HCT116 (cell line): Measurements from ENCODE around the gene TMEM165. TPM values are rescaled to one million over a fixed set of nuclear protein-coding genes. Genes with fewer than 3 reads are reported as not detected.

Experiments used
- ATAC-seq: fragments of 200-7000 bp; cut with Tn5 transposase; 2 replicates; pipeline ENCODE4 v1.9.1; 2020; ENCODE audit warnings: mild to moderate bottlenecking, moderate library complexity
- BruUV-seq: library from RNA; stranded (reverse); fragments of 400-500 nt; replicated peaks from 2 replicates; lab custom pipeline; 2021; lab: Mats Ljungman, UMichigan
- CTCF ChIA-PET: fragments of 300-600 bp; sonication (Branson Sonifier 250); formaldehyde crosslinking; loops from one replicate; lab custom pipeline; 2021; ENCODE audit warnings: antibody characterized with exemption; lab: Charles Lee
- POLR2A ChIA-PET: fragments of 300-600, 350-600 bp; sonication (Branson Sonifier 250); formaldehyde crosslinking; loops from one replicate; lab custom pipeline; 2021; ENCODE audit warnings: antibody characterized with exemption; lab: Charles Lee
- RAD21 ChIA-PET, 2 experiments: fragments of 300-600 bp; sonication (Branson Sonifier 250); formaldehyde crosslinking; loops; one replicate each; lab custom pipeline; 2023; ENCODE audit warnings: low total read pairs in 2 of 2; ENCODE audit not compliant: uncharacterized antibody in 2 of 2, unreplicated experiment in 2 of 2, low non-redundant PET in 1 of 2; lab: Charles Lee
- DNase-seq: peaks from one replicate; pipeline ENCODE4 v3.0.0-alpha.2; 2010; ENCODE audit warnings: low read depth, low spot score
- H2AFZ ChIP-seq: fragments of 200-600 bp; shearing (Covaris generic), sonication (generic); 2 replicates; pipeline ENCODE4 v1.6.1; 2017; ENCODE audit warnings: low read depth, mixed run types, mixed read lengths, antibody characterized with exemption, low read length; ENCODE audit not compliant: poor library complexity, severe bottlenecking
- H3K27ac ChIP-seq: 2 replicates; pipeline ENCODE4 v1.5.1; 2012; ENCODE audit warnings: low read depth, low read length
- H3K27me3 ChIP-seq: fragments of 200-600 bp; sonication (generic); 2 replicates; pipeline ENCODE4 v1.6.1; 2016; ENCODE audit warnings: mixed run types, low read length, mixed read lengths; ENCODE audit not compliant: insufficient read depth
- H3K36me3 ChIP-seq, 2 experiments: fragments of 200-500 bp in 1 of 2; fragments of 200-600 bp in 1 of 2; sonication (Bioruptor generic) in 1 of 2; sonication (generic) in 1 of 2; 2 replicates each; pipeline versions ENCODE4 v1.5.1 to v1.6.1; 2014 to 2016; ENCODE audit warnings: low read length in 2 of 2, inconsistent platforms in 1 of 2, mixed read lengths in 1 of 2, mixed run types in 1 of 2; ENCODE audit not compliant: insufficient read depth in 2 of 2, control insufficient read depth in 1 of 2
- H3K4me1 ChIP-seq, 2 experiments: fragments of 200-600 bp in 1 of 2; sonication (generic) in 1 of 2; 2 replicates each; pipeline versions ENCODE4 v1.5.1 to v1.6.1; 2012 to 2017; ENCODE audit warnings: low read length in 2 of 2, inconsistent platforms in 1 of 2, mild to moderate bottlenecking in 1 of 2, mixed read lengths in 1 of 2, mixed run types in 1 of 2, moderate library complexity in 1 of 2; ENCODE audit not compliant: insufficient read depth in 2 of 2, control insufficient read depth in 1 of 2
- H3K4me2 ChIP-seq: fragments of 200-600 bp; sonication (generic); 2 replicates; pipeline ENCODE4 v1.6.1; 2017; ENCODE audit warnings: mixed run types, low read length, mixed read lengths
- H3K4me3 ChIP-seq, 2 experiments: fragments of 200-600 bp in 1 of 2; sonication (generic) in 1 of 2; replicated peaks in 1 of 2; 2 replicates each; pipeline ENCODE4 v1.5.1; 2011 to 2016; ENCODE audit warnings: low read length in 2 of 2, control low read depth in 1 of 2, low read depth in 1 of 2, mild to moderate bottlenecking in 1 of 2, mixed read lengths in 1 of 2, mixed run types in 1 of 2
- H3K79me2 ChIP-seq: fragments of 200-600 bp; sonication (generic); 2 replicates; pipeline ENCODE4 v1.6.1; 2017; ENCODE audit warnings: mild to moderate bottlenecking, mixed run types, low read length, moderate library complexity, mixed read lengths; ENCODE audit not compliant: insufficient read depth
- H3K9ac ChIP-seq: fragments of 200-600 bp; sonication (generic); 2 replicates; pipeline ENCODE4 v1.6.1; 2016; ENCODE audit warnings: low read length, mixed read lengths
- H3K9me2 ChIP-seq: fragments of 200-600 bp; sonication (generic), shearing (Covaris generic); 2 replicates; pipeline ENCODE4 v1.6.1; 2017; ENCODE audit warnings: mixed run types, mild to moderate bottlenecking, moderate library complexity; ENCODE audit not compliant: insufficient read depth
- H3K9me3 ChIP-seq, 2 experiments: fragments of 200-500 bp in 1 of 2; fragments of 200-600 bp in 1 of 2; sonication (Bioruptor generic) in 1 of 2; sonication (generic) in 1 of 2; 2 replicates each; pipeline ENCODE4 v1.6.1; 2014 to 2017; ENCODE audit warnings: low read length in 2 of 2, mixed read lengths in 2 of 2, inconsistent platforms in 1 of 2, low read depth in 1 of 2, mild to moderate bottlenecking in 1 of 2, mixed run types in 1 of 2, moderate library complexity in 1 of 2; ENCODE audit not compliant: control insufficient read depth in 1 of 2, insufficient read depth in 1 of 2
- H4K20me1 ChIP-seq: fragments of 200-600 bp; sonication (generic), shearing (Covaris generic); 2 replicates; pipeline ENCODE4 v1.6.1; 2017; ENCODE audit warnings: mixed run types, mild to moderate bottlenecking, moderate library complexity; ENCODE audit not compliant: insufficient read depth
- ATF3 ChIP-seq: IDR thresholded peaks from 2 replicates; pipeline ENCODE4 v1.6.1; 2012
- CBX3 ChIP-seq: IDR thresholded peaks from 2 replicates; pipeline ENCODE4 v1.6.1; 2012; ENCODE audit warnings: low read depth
- EGR1 ChIP-seq: IDR thresholded peaks from 2 replicates; pipeline ENCODE4 v1.6.1; 2012; ENCODE audit warnings: low read depth
- ELF1 ChIP-seq: IDR thresholded peaks from 2 replicates; pipeline ENCODE4 v1.6.1; 2012; ENCODE audit warnings: low read depth, borderline replicate concordance
- FOSL1 ChIP-seq: IDR thresholded peaks from 2 replicates; pipeline ENCODE4 v1.6.1; 2012; ENCODE audit warnings: low read depth
- POLR2A ChIP-seq: IDR thresholded peaks from 2 replicates; pipeline ENCODE4 v1.7.0; 2011; ENCODE audit warnings: borderline replicate concordance; ENCODE audit not compliant: insufficient read depth, insufficient read length; ENCODE audit errors: extremely low read depth
- RAD21 ChIP-seq: IDR thresholded peaks from 2 replicates; pipeline ENCODE4 v1.6.1; 2012; ENCODE audit warnings: low read depth, mild to moderate bottlenecking
- SP1 ChIP-seq: IDR thresholded peaks from 2 replicates; pipeline ENCODE4 v1.6.1; 2012; ENCODE audit warnings: low read depth
- SRF ChIP-seq: IDR thresholded peaks from 2 replicates; pipeline ENCODE4 v1.6.1; 2012; ENCODE audit warnings: low read depth
- TCF7L2 ChIP-seq: IDR thresholded peaks from 2 replicates; pipeline ENCODE4 v1.7.0; 2011; ENCODE audit warnings: borderline replicate concordance, inconsistent platforms; ENCODE audit not compliant: insufficient read depth, insufficient read length; ENCODE audit errors: extremely low read depth
- ZFX ChIP-seq: fragments of 450-650 bp; IDR thresholded peaks from 2 replicates; pipeline ENCODE4 v1.6.1; 2017
- ZNF274 ChIP-seq: fragments of 200-500 bp; sonication (Bioruptor generic); IDR thresholded peaks from 2 replicates; pipeline ENCODE4 v1.6.1; 2014; ENCODE audit warnings: mild to moderate bottlenecking, low read depth, low read length, inconsistent platforms
- intact Hi-C: fragments of 100-400 bp; cut with micrococcal nuclease; formaldehyde crosslinking; loops from 2 replicates; pipeline ENCODE4 v1.10.0; 2022
- total RNA-seq: library from RNA; stranded (reverse); gene quantifications from one replicate; pipeline ENCODE4 v1.2.1, GENCODE V29; 2021; ENCODE audit not compliant: unreplicated experiment
- TF ChIP-seq, protein P1 (sequence below): IDR thresholded peaks from 2 replicates; pipeline ENCODE4 v1.6.1; 2011; ENCODE audit warnings: mild to moderate bottlenecking, low read length, moderate library complexity; ENCODE audit not compliant: insufficient replicate concordance; ENCODE audit errors: extremely low read depth
- TF ChIP-seq, protein P2 (sequence below), 3 experiments: fragments of 200-600 bp in 1 of 3; sonication (generic) in 1 of 3; IDR thresholded peaks in 2 of 3; conservative IDR thresholded peaks in 1 of 3; 2 replicates each; pipeline ENCODE4 v1.5.1; 2012 to 2017; ENCODE audit warnings: low read depth in 2 of 3, low read length in 2 of 3, antibody characterized with exemption in 1 of 3, borderline replicate concordance in 1 of 3, control low read depth in 1 of 3, mild to moderate bottlenecking in 1 of 3, mixed read lengths in 1 of 3, mixed run types in 1 of 3, moderate library complexity in 1 of 3; ENCODE audit not compliant: insufficient read depth in 1 of 3
- TF ChIP-seq, protein P3 (sequence below): IDR thresholded peaks from 2 replicates; pipeline ENCODE4 v1.6.1; 2012

The TMEM165 gene
- total RNA-seq, 1 experiment from 2014 or later, result 60.7 TPM

- POLR2A ChIA-PET, result no interaction called here
- H3K9me3 ChIP-seq, result no peaks in the 10 kb centered on the region
- TF ChIP-seq ZFX, result no peak
- TF ChIP-seq, protein P1, sequence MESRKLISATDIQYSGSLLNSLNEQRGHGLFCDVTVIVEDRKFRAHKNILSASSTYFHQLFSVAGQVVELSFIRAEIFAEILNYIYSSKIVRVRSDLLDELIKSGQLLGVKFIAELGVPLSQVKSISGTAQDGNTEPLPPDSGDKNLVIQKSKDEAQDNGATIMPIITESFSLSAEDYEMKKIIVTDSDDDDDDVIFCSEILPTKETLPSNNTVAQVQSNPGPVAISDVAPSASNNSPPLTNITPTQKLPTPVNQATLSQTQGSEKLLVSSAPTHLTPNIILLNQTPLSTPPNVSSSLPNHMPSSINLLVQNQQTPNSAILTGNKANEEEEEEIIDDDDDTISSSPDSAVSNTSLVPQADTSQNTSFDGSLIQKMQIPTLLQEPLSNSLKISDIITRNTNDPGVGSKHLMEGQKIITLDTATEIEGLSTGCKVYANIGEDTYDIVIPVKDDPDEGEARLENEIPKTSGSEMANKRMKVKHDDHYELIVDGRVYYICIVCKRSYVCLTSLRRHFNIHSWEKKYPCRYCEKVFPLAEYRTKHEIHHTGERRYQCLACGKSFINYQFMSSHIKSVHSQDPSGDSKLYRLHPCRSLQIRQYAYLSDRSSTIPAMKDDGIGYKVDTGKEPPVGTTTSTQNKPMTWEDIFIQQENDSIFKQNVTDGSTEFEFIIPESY, result no peak
- TF ChIP-seq ELF1, result no peak
- TF ChIP-seq, protein P2, sequence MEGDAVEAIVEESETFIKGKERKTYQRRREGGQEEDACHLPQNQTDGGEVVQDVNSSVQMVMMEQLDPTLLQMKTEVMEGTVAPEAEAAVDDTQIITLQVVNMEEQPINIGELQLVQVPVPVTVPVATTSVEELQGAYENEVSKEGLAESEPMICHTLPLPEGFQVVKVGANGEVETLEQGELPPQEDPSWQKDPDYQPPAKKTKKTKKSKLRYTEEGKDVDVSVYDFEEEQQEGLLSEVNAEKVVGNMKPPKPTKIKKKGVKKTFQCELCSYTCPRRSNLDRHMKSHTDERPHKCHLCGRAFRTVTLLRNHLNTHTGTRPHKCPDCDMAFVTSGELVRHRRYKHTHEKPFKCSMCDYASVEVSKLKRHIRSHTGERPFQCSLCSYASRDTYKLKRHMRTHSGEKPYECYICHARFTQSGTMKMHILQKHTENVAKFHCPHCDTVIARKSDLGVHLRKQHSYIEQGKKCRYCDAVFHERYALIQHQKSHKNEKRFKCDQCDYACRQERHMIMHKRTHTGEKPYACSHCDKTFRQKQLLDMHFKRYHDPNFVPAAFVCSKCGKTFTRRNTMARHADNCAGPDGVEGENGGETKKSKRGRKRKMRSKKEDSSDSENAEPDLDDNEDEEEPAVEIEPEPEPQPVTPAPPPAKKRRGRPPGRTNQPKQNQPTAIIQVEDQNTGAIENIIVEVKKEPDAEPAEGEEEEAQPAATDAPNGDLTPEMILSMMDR (IDR thresholded peaks at IDR 0.05 in 2 of 3, conservative IDR thresholded peaks at IDR 0.05 in 1 of 3; ENCODE audit: borderline replicate concordance in 1 of 3, insufficient read depth in 1 of 3, low read depth in 2 of 3, low read length in 2 of 3), result no peak
- TF ChIP-seq POLR2A, result no peak
- no peak for TF ChIP-seq RAD21
- TF ChIP-seq CBX3, result no peak
- TF ChIP-seq FOSL1, result no peak
- TF ChIP-seq, protein P3, sequence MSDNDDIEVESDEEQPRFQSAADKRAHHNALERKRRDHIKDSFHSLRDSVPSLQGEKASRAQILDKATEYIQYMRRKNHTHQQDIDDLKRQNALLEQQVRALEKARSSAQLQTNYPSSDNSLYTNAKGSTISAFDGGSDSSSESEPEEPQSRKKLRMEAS, result no peak
- no peak for TF ChIP-seq SP1
- no peak for TF ChIP-seq ZNF274
- TF ChIP-seq TCF7L2, result no peak
- TF ChIP-seq SRF, result no peak
- no peak for TF ChIP-seq ATF3
- no peak for TF ChIP-seq EGR1
- TF ChIP-seq, all 23 proteins: peak for 0
- H3K36me3 ChIP-seq, result peaks cover 25 to 44% of the 10 kb centered on the region in 2 experiments
- no peaks in the 10 kb centered on the region for H3K9me2 ChIP-seq
- no peak overlapping the region for H3K4me2 ChIP-seq
- peaks cover 4 to 13% of the 10 kb centered on the region in 2 experiments; a peak in 2 of 4 replicates for H3K4me1 ChIP-seq
- ATAC-seq, result no peak
- H3K9ac ChIP-seq, result no peak overlapping the region
- ChIA-PET CTCF (no interaction called here), RAD21 (no interaction called here)
- DNase-seq, result no peak
- no peaks in the 10 kb centered on the region for H3K79me2 ChIP-seq
- no peaks in the 10 kb centered on the region for H3K27me3 ChIP-seq
- H2AFZ ChIP-seq, result no peak overlapping the region
- H4K20me1 ChIP-seq, result no peaks in the 10 kb centered on the region
- H3K4me3 ChIP-seq, result no peak overlapping the region
- intact Hi-C loops, result no loop called here
- H3K27ac ChIP-seq, result no peak overlapping the region
- BruUV-seq, result no TSS peak
These were observed 43.3 kb downstream of the TMEM165 start for GRCh38 chr4:55439023-55439422.
